ENCODE results near the gene ARMC3.

ARMC3 gene

DNA sequence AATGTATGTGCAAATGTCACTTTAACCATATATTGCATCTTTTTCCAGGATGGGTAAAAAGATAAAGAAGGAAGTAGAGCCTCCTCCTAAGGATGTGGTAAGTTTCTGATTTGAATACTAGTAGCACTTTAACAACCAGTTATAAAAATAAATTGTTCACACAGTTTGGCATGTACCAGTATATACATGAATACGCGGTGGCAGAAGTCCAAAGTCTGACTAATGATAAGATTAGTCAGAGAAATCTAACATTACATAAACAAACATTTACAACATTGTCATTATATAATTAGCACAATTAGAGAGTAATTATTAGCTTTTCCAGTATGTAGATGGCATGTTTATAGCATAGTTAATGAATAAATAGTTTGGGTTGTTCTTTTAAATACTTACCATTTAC lies 4.1 kb downstream of the ARMC3 start:
- DNase-seq (ENCODE audit: low read depth): no peak

DNA sequence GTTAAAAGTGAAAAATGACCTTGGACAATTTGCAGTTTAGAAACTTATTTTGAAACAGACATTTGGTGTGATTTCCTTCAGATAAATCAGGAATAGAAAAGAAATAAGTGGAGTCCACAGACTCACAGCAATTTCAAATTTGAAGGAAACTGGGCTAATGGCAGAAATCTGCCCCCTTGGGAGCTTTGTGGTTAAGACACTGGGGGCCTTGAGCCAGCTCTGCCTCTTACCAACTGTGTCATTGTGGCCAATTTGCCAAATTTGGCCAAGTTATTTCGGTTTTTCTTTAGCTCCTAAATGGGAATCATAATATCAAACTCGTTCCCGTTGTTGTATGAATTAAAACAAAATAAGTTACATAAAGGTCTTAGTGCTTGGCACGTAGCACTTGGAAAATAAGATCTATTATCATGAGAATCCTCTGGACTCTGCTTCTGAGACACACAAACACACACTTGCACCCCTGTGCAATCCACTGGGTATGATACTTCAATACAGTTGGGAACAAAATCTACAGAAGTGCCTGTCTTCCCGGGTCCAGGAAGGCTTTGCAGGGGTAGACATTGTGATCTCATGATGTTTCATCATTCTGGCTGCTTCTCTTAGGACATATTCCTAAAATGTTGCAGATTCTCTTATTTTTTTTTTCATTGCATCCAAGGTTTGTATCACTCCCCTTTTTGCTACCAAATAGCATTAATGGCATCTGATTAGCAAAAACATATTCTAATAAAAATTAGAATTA lies 4.9 kb downstream of the ARMC3 start:
- DNase-seq (ENCODE audit: low read depth): no peak

DNA sequence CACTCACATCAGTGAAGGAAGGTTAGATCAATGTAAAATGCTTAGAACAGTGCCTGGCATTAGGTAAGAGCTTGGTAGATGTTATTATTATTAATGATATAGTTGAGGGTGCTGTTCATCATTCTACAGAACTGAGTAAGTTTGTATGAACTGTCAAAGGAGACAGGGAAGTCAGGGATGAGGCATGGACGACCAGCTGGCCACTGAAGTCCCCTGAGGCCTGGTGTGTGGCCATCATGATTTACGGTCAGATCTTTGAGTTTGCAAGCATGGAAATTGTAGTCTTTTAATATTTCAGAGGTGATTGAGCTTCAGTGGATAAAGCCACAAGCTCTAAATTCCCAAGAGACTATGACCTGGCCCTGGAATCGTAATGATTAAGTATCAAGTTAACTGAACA lies 6.9 kb downstream of the ARMC3 start:
- DNase-seq (ENCODE audit: low read depth): no peak

- no peak for DNase-seq (ENCODE audit: low read depth)
Observed at GRCh38 chr10:22942437-22942836, 14.6 kb downstream of the ARMC3 start.

DNA sequence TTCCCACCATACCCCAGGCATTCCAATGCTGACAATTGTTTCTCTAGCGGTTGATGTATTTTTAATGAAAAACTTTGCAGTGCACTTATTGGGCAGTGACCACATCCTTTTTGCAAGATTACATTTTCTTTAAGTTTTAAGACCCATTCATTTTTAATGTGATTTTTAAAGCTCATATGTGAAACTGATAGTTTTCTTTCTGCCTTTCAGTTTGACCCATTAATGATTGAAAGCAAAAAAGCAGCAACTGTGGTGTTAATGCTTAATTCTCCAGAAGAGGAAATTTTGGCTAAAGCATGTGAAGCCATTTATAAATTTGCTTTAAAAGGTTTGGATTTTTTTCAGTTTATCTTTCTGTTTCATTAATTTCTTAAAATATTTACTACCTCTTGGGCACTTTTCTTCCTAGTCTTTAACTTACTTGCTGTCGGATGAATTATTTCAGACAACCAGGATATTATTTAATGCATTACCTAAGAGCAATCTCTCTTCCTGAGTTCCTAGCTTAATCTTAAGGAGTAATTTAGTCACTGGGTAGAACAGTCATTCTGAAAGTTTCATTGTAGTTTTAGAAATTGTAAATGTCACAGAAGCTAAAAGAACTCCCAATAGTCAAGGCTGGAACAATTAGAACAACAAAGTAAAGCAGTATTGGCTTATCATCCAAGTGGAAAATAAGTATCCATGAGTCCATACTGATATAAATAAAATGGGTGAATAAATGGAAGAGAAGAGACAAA lies 18.3 kb downstream of the ARMC3 start:
- DNase-seq (ENCODE audit: low read depth): no peak

GRCh38 chr10:22954970-22955369 lies 27.1 kb downstream of the ARMC3 start:
- no peak for DNase-seq (ENCODE audit: low read depth)

- no peak for DNase-seq (ENCODE audit: low read depth)
Observed at GRCh38 chr10:22958338-22958737, 30.5 kb downstream of the ARMC3 start.

DNA sequence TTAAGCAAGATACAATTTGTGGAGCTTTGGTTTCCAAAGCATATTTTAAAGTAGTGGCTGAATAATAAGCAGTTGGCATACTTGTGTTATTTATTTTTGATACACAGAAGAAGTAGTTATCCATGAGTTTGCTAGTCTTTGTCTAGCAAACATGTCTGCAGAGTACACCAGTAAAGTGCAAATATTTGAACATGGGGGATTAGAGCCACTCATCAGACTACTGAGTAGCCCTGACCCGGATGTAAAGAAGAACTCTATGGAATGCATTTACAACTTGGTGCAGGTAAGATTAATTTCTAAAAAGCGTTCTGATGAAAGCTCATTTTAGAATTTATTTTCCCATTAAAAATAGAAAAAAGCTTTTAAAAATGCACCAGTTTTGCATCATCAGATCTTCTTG lies 31.4 kb downstream of the ARMC3 start:
- DNase-seq (ENCODE audit: low read depth): no peak

GRCh38 chr10:22959950-22960349 lies 32.1 kb downstream of the ARMC3 start:
- no peak for DNase-seq (ENCODE audit: low read depth)

- no peak for DNase-seq (ENCODE audit: low read depth)
Observed at GRCh38 chr10:22962817-22963216, 35.0 kb downstream of the ARMC3 start.

DNA sequence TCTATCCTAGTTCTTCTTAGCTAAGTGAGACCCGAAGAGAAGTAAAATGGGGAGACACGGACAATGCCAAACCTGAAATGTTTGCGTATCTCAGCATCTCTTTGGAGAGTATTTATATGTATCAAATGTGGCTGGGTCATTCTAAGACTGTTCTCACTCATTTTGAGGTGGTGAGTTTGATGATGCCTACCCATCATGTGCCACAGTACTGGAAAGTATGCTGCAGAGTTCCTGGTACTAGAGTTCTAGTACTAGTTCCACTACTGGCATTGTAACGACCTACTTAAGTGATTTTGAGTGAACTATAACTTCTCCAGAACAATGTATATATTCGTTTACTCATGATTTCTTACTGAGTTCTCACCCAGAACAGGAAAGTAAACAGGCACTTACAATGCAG lies 41.9 kb downstream of the ARMC3 start:
- DNase-seq (ENCODE audit: low read depth): no peak

- no peak for DNase-seq (ENCODE audit: low read depth)
Observed at GRCh38 chr10:22976534-22976933, 48.7 kb downstream of the ARMC3 start.

GRCh38 chr10:22977751-22978150 lies 49.9 kb downstream of the ARMC3 start:
- DNase-seq (ENCODE audit: low read depth): no peak

GRCh38 chr10:22978287-22978686 lies 50.4 kb downstream of the ARMC3 start:
- no peak for DNase-seq (ENCODE audit: low read depth)

DNA sequence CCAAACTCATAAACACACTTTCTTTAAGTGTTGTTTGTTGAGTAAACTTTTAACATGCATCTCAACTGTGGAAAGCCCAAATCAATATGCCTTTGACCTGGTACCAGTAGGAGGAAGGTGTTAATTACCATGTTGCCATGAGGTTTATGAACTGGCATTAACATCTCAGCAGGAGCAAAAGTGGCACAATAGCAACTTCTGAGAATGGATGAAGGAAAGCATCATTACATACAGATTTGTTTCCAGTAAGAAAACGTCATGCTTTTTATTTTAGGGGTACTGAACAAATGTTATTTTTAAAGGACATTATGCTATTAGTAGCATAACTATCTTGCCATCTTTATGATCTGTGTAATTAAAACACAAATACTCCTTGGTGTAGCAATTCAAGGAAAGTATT lies 51.1 kb downstream of the ARMC3 start:
- DNase-seq (ENCODE audit: low read depth): no peak

DNA sequence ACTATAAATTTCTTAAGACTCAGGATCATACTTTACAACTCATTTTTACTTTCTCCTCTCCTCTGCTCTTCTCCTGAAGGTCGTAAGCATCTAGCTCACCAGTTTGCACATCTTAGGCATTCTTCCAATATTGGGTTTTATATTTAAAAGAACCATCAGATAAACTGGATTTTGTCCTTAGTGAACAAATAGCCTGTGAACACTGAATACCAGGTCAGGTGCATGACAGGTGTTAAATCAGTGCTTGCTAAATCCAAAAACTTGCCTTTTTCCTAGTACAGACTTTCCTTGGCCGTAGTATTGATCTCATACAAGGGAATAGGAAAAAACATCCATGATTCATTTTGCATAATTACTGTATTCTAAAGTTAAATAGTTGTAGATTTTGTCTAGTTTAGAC lies 53.0 kb downstream of the ARMC3 start:
- no peak for DNase-seq (ENCODE audit: low read depth)

- no peak for DNase-seq (ENCODE audit: low read depth)
Observed at GRCh38 chr10:22984066-22984465, 56.2 kb downstream of the ARMC3 start.

- DNase-seq (ENCODE audit: low read depth): no peak
Observed at GRCh38 chr10:22986771-22987542, 59.1 kb downstream of the ARMC3 start.

- peak; percentile 31 for DNase-seq (ENCODE audit: low read depth)
Observed at GRCh38 chr10:22988581-22989360, 60.9 kb downstream of the ARMC3 start.

DNA sequence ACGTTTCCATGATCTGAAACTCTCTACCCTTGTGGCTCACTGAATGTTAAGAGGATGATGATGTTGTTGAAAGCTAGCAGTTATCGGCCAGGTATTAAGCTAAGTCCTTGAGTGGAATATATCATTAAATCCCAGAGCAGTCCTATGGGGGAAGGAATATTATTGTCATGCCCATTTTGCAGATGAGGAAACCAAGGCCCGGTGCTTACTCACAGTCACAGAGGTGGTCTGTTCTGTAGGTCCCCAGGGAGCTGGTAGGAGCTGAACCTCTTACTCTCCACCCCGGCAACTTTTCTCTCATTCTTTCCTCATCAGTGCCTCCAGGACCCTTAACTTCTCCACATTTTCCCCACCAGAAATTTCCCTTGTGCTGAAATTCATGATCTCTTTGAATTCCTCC lies 62.6 kb downstream of the ARMC3 start:
- no peak for DNase-seq (ENCODE audit: low read depth)

DNA sequence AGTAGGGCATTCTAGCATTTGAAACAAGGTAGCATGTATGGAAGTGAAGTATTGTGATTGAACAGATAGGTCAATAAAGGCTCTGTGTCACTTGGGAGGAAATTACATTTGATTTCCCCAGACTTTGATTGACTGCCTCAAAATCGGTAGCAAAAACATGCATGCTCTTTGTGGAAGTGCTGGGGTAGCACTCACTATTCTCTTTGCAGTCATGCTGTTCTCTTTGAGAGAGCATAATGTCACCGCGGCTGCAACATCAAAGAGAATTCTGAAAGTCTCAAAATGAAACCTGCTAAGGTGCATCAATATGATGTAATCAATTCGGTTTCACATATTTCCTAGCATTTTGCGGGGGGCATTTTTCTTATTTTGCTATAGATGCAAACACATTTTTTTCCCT lies 64.2 kb downstream of the ARMC3 start:
- no peak for DNase-seq (ENCODE audit: low read depth)

- DNase-seq (ENCODE audit: low read depth): no peak
Observed at GRCh38 chr10:22992621-22993020, 64.8 kb downstream of the ARMC3 start.

Data from GM04504 (cell line).